ENCODE data around the gene TAF11L2.
"Not testable (repeated sequence)": the region's sequence is repeated elsewhere in the genome, so short reads cannot be mapped to it uniquely, and the experiment has no call there.

The TAF11L2 gene

DNA sequence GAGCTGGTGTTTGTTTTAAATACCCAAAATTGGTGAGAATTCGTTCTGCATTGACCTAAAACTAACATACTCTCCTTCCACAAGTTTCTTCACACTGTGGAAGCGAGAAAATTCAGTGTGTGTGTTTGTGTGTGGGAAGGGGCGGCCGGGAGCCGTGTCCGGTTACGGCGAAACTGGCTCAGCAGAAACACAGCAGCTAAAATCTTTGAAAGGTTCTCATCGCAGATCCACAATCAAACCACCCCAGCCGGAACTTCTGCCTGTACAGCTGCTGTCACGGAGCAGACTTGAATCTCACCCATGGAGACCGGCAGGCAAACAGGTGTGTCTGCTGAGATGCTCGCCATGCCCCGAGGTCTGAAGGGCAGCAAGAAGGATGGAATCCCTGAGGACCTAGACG is 30.3 kb downstream of the TAF11L2 start, which contains the start of gene TAF11L6:
TSS of gene TAF11L6 (plus strand) at position 301 of the 400 bp plus-strand sequence.
- not testable (repeated sequence) for DNase-seq
